Aorta (tissue), 5 donors: Measurements from ENCODE around the gene ADAMTS17. TPM values are rescaled to one million over a fixed set of nuclear protein-coding genes. Genes with fewer than 3 reads are reported as not detected.
A peak's percentile ranks its signal among the peaks of the same experiment; 100 is the strongest.

ENCODE experiments used
- ATAC-seq: fragments of 200-7000 bp; cut with Tn5 transposase; one replicate; pipeline ENCODE4 v1.9.1; 2022; ENCODE audit warnings: moderate library complexity; ENCODE audit not compliant: low FRiP score
- DNase-seq, 2 donors: peaks; one replicate each; pipeline ENCODE4 v3.0.0-alpha.2; 2020
- H3K27ac ChIP-seq, 2 donors: one replicate each; pipeline ENCODE4 v1.5.1; 2013; ENCODE audit warnings: low read length in 2 of 2, mild to moderate bottlenecking in 2 of 2, moderate library complexity in 2 of 2, control low read depth in 1 of 2, inconsistent platforms in 1 of 2, low read depth in 1 of 2
- H3K27me3 ChIP-seq, 2 donors: one replicate each; pipeline ENCODE4 v1.6.1; 2013; ENCODE audit warnings: control low read depth in 1 of 2, low read length in 1 of 2, mild to moderate bottlenecking in 1 of 2, moderate library complexity in 1 of 2; ENCODE audit not compliant: insufficient read depth in 2 of 2, control insufficient read depth in 1 of 2
- H3K36me3 ChIP-seq, 2 donors: one replicate each; pipeline ENCODE4 v1.6.1; 2013; ENCODE audit warnings: control low read depth in 1 of 2, low read length in 1 of 2, mild to moderate bottlenecking in 1 of 2; ENCODE audit not compliant: insufficient read depth in 2 of 2, control insufficient read depth in 1 of 2
- H3K4me1 ChIP-seq, 2 donors: one replicate each; pipeline ENCODE4 v1.6.1; 2013; ENCODE audit warnings: low read length in 2 of 2, control low read depth in 1 of 2, mild to moderate bottlenecking in 1 of 2, moderate library complexity in 1 of 2; ENCODE audit not compliant: insufficient read depth in 2 of 2, control insufficient read depth in 1 of 2
- H3K4me3 ChIP-seq, 2 donors: one replicate each; pipeline ENCODE4 v1.5.1; 2013; ENCODE audit warnings: low read length in 2 of 2, control low read depth in 1 of 2, mild to moderate bottlenecking in 1 of 2
- H3K9me3 ChIP-seq: one replicate; pipeline ENCODE4 v1.6.1; 2013; ENCODE audit warnings: mild to moderate bottlenecking, low read length; ENCODE audit not compliant: control insufficient read depth
- WGBS, 2 donors: extraction: QIAGEN DNeasy Blood & Tissue Kit; methylation state at CpG; one replicate each; pipeline ENCODE4 v1.1.7; 2013; 5-methylcytosine and 5-hydroxymethylcytosine counted together
- intact Hi-C, 2 donors: fragments of 100-400 bp; cut with DNase I; formaldehyde crosslinking; loops; one replicate each; pipeline versions ENCODE4 v1.14.2 to v1.15.0; 2022
- polyA plus RNA-seq, 2 donors: library from polyadenylated mRNA; stranded (reverse); fragments of 200-250 nt; gene quantifications; one replicate each; pipeline ENCODE4 v1.2.3, GENCODE V29; 2013
- total RNA-seq, 2 donors: library from RNA; stranded (reverse); fragmentation: NEBNext Ultra II Directional; extraction: Animal tissue kit (Norgen Biotek cat#: 25700); gene quantifications; one replicate each; pipeline ENCODE4 v1.2.1, GENCODE V29; 2021
- donor health status: healthy with polysubstance abuse.
- donor health status: Bipolar disorder and iron deficiency.
- donor health status: DM: no; HTN: no; CAD: no.
- donor health status: DM: no; HTN: no; CAD: no.
- donor health status: DM: yes; HTN: yes; CAD: no.

The ADAMTS17 gene
- total and polyA plus RNA-seq, 4 donors = 0.41 to 4.2 (median 1.8) TPM; not detected in 1

DNA sequence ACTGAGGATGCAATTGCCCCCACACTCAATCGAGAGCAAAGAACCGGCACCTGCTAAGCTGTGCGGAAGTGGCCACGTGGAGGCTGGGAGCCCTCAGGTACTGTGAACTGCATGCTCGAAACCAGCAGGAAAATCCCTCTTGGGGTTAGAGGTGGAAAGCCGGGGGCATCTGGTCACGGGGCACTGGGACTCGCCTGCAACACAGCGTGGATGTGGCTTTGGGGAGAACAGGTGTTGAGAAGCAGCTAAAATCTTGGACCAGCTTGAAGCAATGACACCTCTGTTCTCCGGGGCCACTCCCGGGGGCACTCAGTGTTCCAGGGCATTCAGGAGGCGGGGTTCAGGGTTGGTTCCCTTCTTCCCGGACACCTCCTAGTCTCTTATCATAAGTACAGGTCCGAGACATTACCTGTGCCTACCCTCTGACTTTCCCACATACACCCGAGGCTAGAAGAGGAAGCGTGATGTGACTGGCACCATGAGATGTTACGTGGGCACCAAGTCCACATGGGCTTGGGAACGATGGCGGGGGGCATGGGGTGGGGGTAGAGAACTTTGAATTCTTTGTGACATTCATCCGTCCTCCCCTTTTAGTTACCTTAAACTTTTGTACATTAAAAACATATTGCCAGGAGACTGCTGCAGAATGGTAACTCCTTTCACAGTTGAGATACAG, 172.0 kb downstream of the ADAMTS17 start:
- no peak overlapping the region for H3K27ac ChIP-seq

DNA sequence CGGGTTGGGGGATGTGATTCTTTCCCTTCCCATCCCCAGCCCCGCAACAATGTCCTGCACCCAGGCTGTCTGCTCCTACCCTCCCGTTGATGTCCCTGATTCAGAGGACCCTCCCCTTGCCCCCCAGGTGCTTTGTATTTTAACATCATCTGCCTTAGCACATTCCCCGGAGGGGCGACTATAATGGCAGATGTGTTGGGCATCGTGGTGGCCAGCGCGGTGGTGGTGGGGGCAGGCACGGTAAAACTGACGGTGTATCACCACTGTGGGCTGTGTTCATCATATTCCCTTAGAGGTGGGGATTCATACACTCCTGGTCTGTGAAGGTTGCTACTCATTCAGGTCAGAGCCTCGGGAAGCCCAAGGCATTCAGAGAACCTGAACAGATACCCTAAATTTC, 173.0 kb downstream of the ADAMTS17 start:
- H3K4me1 ChIP-seq = no peaks in the 10 kb centered on the region
- H3K9me3 ChIP-seq = peaks cover 1% of the 10 kb centered on the region
- no peaks in the 10 kb centered on the region for H3K36me3 ChIP-seq
- DNase-seq (no peak), ATAC-seq (no peak)
- no peak overlapping the region for H3K4me3 ChIP-seq
- intact Hi-C loops = loop anchor here in 1 of 2 donors (10.0 kb wide), 1 partner anchor 146 kb away; no protein-coding TSS in a partner anchor
- 97 to 98% methylated on average over 11 of the region's 11 CpGs for WGBS, 2 donors
- no peaks in the 10 kb centered on the region for H3K27me3 ChIP-seq
- no peak overlapping the region for H3K27ac ChIP-seq

More for the DNA sequence above, 172.0 kb downstream of the ADAMTS17 start:
- no peaks in the 10 kb centered on the region for H3K36me3 ChIP-seq
- DNase-seq = no peak
- H3K4me3 ChIP-seq = no peak overlapping the region
- no peak for ATAC-seq
- no peaks in the 10 kb centered on the region for H3K4me1 ChIP-seq
- peaks cover 1% of the 10 kb centered on the region for H3K9me3 ChIP-seq
- WGBS, 2 donors = 96 to 97% methylated on average over 20 of the region's 20 CpGs
- intact Hi-C loops = loop anchor here in 1 of 2 donors (10.0 kb wide), 1 partner anchor 145 kb away; no protein-coding TSS in a partner anchor
- no peaks in the 10 kb centered on the region for H3K27me3 ChIP-seq

DNA sequence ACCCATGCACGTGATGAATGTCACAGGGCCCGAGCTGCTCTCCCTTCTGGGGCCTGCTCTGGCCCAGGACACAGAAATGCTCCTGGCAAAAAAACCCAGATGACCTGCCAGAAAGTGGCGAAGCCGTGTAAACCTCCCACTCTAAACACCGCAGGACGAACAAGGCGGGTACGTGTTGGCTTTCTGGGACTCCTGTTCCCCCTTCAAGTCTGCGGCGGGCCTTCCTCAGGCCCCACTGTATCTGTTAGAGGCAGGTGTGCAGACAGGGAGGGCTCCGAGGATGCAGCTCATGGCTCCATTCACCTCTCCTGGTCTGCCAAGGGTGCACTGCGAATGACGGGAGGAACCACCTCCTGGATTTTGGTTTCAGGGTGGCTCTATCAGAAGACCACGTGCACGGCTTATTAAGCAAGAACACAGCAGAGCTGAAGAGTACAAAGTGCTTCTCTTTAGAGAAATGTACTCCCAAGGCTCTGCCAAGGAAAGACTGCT, 173.8 kb downstream of the ADAMTS17 start:
- no peak for DNase-seq
- peak; percentile 71 for ATAC-seq
- WGBS, 2 donors = 11% methylated on average over 15 of the region's 15 CpGs
- Histone ChIP-seq H3K36me3 (no peaks in the 10 kb centered on the region), H3K9me3 (peaks cover 1% of the 10 kb centered on the region), H3K4me3 (no peak overlapping the region), H3K4me1 (no peaks in the 10 kb centered on the region), H3K27ac (peak overlapping the region in 1 of 2 donors; percentile 38), H3K27me3 (no peaks in the 10 kb centered on the region)
- intact Hi-C loops = loop anchor here in 1 of 2 donors (10.0 kb wide), 1 partner anchor 147 kb away; no protein-coding TSS in a partner anchor

DNA sequence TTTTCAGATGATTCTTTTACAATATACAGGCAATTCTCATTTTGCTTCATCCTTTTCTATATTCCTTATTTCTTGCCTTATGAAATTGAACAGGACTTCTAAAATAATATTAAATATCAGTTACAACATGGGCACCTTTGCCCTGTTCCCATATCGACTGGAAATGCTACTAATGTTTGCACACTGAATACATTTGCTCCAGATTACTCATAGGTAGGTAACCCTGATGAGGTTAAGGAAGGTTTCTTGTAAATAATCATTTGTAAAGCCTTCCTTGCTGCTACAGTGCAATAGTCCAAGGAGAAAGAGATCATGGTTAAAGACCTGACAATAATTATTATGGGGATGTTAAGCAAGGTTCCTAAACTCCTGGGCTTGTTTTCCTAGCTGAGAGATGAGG, 175.5 kb downstream of the ADAMTS17 start:
- DNase-seq (no peak), ATAC-seq (no peak)
- no peaks in the 10 kb centered on the region for H3K27me3 ChIP-seq
- intact Hi-C loops = loop anchor here in 1 of 2 donors (10.0 kb wide), 1 partner anchor 148 kb away; no protein-coding TSS in a partner anchor
- H3K36me3 ChIP-seq = no peaks in the 10 kb centered on the region
- H3K4me3 ChIP-seq = no peak overlapping the region
- no peak overlapping the region for H3K27ac ChIP-seq
- H3K9me3 ChIP-seq = no peaks in the 10 kb centered on the region
- H3K4me1 ChIP-seq = no peaks in the 10 kb centered on the region
- WGBS, 2 donors = 97 to 100% methylated on average over 1 of the region's 1 CpG

DNA sequence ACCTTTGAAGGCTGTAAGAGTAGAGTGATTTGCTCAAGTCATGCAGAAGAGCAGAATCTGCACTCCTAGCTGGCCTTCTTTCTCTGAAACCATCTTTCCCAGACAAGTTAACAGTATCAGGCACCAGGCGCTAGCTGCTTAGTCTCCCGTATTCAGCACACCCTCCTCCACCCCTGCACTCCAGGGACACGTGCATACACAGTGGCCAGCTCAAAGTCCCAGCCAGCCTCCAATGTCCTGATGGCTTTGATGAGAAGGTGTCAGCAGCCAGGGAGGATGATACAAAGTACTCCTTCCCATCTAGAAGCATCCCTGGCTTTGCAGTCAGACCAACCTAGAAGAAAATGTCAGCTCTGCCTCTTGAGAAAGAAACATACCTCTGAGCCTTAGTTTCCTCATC, 177.8 kb downstream of the ADAMTS17 start:
- 96% methylated on average over 3 of the region's 3 CpGs for WGBS, 2 donors
- Histone ChIP-seq H3K36me3 (no peaks in the 10 kb centered on the region), H3K27me3 (no peaks in the 10 kb centered on the region), H3K4me3 (no peak overlapping the region), H3K9me3 (no peaks in the 10 kb centered on the region), H3K4me1 (peaks cover 0 to 6% of the 10 kb centered on the region in 2 donors), H3K27ac (no peak overlapping the region)
- DNase-seq (no peak), ATAC-seq (no peak)
- intact Hi-C loops = loop anchor here in 1 of 2 donors (10.0 kb wide), 1 partner anchor 151 kb away; no protein-coding TSS in a partner anchor

DNA sequence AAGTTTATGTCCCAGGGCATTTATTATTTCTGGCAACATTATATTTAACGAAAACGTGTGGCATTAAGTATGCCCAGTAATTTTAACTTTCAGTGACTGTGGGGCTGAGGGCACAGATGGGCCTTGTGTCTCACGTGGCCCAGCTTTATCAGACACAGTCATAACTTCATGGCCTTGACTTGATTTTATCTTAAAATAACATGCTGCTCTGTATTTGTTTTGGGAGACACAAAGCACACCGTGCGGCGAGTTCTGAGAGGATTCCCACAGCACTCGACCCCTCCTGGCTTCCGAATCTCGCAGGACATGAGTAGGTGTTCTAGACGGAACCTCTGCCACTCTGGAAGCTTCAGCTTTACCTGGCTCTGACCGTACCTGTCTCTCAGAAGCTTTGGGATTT, 180.8 kb downstream of the ADAMTS17 start:
- intact Hi-C loops = loop anchor here in 1 of 2 donors (10.0 kb wide), 1 partner anchor 154 kb away; no protein-coding TSS in a partner anchor
- H3K36me3 ChIP-seq = no peaks in the 10 kb centered on the region
- no peaks in the 10 kb centered on the region for H3K9me3 ChIP-seq
- peaks cover 0 to 6% of the 10 kb centered on the region in 2 donors for H3K4me1 ChIP-seq
- no peak for ATAC-seq
- H3K27me3 ChIP-seq = no peaks in the 10 kb centered on the region
- no peak overlapping the region for H3K27ac ChIP-seq
- DNase-seq = no peak
- H3K4me3 ChIP-seq = no peak overlapping the region
- WGBS, 2 donors = 26 to 31% methylated on average over 11 of the region's 11 CpGs

DNA sequence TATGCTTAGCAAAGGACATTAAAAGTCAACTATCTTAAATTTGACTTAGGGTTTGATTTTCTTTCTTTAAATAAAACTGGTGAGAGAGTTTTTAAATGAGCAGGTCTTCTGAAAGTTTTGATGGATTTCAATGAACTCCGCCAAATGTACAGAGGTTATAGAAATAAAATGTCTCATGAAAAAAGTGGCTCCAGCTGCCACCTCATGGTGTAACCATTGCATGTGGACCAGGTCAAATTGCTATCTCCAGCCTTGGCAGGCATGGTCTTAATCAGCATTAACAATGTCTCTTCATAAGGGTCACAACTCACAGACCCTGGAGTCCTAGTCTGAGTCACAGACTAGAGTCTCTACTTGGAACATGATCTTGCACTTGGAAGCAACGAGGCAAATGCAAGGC, 182.3 kb downstream of the ADAMTS17 start:
- no peak overlapping the region for H3K4me3 ChIP-seq
- no peak overlapping the region for H3K27ac ChIP-seq
- H3K27me3 ChIP-seq = no peaks in the 10 kb centered on the region
- no peaks in the 10 kb centered on the region for H3K36me3 ChIP-seq
- H3K9me3 ChIP-seq = no peaks in the 10 kb centered on the region
- ATAC-seq = no peak
- DNase-seq = no peak
- intact Hi-C loops = no loop called here
- 52 to 53% methylated on average over 2 of the region's 2 CpGs for WGBS, 2 donors
- peaks cover 0 to 6% of the 10 kb centered on the region in 2 donors for H3K4me1 ChIP-seq

DNA sequence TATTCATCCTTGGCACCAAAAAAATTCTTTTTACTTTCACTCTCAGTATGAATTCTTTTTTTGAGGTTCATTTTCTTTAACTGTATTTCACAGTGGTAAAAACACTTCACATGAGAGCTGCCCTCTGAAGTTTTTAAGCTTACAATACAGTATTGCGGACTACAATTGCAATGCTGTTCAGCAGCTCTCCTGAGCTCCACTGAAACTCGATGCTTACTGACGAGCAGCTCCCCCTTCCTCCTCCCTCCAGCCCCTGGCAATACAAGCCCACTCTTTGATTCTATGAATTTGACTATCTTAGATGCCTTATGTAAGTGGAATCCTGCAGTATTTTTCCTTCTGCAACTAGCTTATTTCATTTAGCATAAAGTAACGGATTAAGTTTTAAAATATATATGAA, 183.4 kb downstream of the ADAMTS17 start:
- ATAC-seq (no peak), DNase-seq (no peak)
- WGBS, 2 donors = 66 to 76% methylated on average over 4 of the region's 4 CpGs
- intact Hi-C loops = no loop called here
- no peaks in the 10 kb centered on the region for H3K27me3 ChIP-seq
- no peak overlapping the region for H3K27ac ChIP-seq
- no peaks in the 10 kb centered on the region for H3K36me3 ChIP-seq
- H3K4me1 ChIP-seq = peaks cover 0 to 6% of the 10 kb centered on the region in 2 donors
- H3K9me3 ChIP-seq = no peaks in the 10 kb centered on the region
- no peak overlapping the region for H3K4me3 ChIP-seq

DNA sequence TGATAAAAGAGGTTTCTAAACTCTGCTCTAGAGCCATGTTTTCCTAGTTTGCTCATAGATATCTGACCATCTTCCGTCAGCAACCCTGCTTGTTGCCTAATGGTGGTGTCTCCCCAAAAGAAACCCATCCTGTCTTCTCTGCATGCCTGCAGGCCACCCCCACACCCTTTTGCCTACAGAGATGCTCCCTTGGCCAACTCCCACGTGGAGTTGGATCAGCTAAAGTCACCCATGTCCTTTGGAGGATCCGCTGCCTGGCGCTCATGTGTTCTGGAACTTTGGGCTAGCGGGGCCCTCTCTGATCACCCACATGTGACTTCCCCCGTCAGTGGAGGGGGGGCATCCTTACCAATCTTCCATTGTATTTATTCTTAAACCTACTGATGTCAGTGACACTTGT, 185.6 kb downstream of the ADAMTS17 start:
- no peak for DNase-seq
- Histone ChIP-seq H3K4me3 (no peak overlapping the region), H3K4me1 (peaks cover 0 to 6% of the 10 kb centered on the region in 2 donors), H3K36me3 (no peaks in the 10 kb centered on the region), H3K27ac (no peak overlapping the region), H3K9me3 (no peaks in the 10 kb centered on the region), H3K27me3 (no peaks in the 10 kb centered on the region)
- 96 to 97% methylated on average over 6 of the region's 6 CpGs for WGBS, 2 donors
- intact Hi-C loops = no loop called here
- ATAC-seq = no peak
